ENCODE data around the gene LEUTX.
"Not testable (repeated sequence)": the region's sequence is repeated elsewhere in the genome, so short reads cannot be mapped to it uniquely, and the experiment has no call there.

The LEUTX gene

DNA sequence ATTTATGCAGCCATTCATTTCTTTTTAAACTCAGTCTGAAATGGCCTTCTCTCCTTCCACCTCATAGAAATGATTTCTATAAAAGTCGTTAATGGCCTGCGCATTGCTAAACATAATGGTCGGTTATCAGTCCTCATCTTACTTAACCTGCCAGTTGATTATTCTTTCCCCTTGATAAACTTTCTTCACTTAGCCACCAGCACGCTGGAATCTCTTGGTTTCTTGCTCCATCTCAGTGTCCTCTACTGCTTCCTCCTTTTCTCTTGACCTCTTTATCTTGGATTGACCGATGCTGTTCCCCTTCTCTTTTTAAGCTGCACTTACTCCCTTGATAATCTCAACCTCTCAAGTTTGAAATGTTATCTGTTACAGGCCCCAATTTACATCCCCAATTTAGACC lies 28.7 kb upstream of the LEUTX start:
- TF ChIP-seq, protein P1, sequence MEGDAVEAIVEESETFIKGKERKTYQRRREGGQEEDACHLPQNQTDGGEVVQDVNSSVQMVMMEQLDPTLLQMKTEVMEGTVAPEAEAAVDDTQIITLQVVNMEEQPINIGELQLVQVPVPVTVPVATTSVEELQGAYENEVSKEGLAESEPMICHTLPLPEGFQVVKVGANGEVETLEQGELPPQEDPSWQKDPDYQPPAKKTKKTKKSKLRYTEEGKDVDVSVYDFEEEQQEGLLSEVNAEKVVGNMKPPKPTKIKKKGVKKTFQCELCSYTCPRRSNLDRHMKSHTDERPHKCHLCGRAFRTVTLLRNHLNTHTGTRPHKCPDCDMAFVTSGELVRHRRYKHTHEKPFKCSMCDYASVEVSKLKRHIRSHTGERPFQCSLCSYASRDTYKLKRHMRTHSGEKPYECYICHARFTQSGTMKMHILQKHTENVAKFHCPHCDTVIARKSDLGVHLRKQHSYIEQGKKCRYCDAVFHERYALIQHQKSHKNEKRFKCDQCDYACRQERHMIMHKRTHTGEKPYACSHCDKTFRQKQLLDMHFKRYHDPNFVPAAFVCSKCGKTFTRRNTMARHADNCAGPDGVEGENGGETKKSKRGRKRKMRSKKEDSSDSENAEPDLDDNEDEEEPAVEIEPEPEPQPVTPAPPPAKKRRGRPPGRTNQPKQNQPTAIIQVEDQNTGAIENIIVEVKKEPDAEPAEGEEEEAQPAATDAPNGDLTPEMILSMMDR (IDR thresholded peaks at IDR 0.05; ENCODE audit: unreplicated experiment in 3 of 3) = no peak
- Mint-ChIP-seq H3K4me1 (no peaks in the 10 kb centered on the region), H3K27me3 (ENCODE audit: low read depth) (peaks cover 16% of the 10 kb centered on the region), H3K36me3 (ENCODE audit: low read depth) (no peaks in the 10 kb centered on the region), H3K27ac (no peak overlapping the region), H3K9me3 (no peaks in the 10 kb centered on the region), H3K4me3 (no peak overlapping the region)

DNA sequence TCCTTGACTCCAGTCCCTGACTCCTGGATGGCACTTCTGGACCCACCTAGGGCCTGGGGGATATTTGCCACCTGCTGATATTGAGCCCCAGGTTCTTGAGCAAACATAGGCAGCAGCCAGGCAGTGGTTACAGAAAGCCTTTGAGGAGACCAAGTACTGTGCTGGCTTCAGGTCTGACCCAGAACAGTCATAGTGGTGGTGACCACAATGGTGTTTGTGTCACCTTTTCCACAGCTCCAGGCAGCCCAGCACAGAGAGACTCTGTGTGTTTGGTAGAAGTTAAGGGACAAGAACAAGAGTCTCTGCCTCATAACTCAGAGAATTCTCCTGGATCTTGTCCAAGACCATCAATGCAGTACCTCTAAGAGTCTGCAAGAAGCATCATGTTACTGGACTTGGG lies 26.3 kb upstream of the LEUTX start:
- Mint-ChIP-seq H3K4me3 (no peak overlapping the region), H3K4me1 (no peaks in the 10 kb centered on the region), H3K9me3 (no peaks in the 10 kb centered on the region)

DNA sequence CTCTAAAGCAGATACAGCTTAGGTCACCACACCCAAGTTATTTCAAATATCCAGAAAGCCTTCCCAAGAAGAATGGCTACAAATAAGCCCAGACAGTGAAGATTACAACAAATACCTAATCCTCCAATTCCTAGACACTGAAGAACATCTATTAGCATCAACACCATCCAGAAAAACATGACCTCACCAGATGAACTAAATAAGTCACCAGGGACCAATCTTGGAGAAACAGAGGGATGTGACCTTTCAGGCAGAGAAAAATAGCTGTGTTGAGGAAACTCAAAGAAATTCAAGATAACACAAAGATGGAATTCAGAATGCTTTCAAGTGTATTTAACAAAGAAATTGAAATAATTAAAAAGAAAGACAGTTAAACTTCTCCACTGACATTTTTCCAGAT lies 25.9 kb upstream of the LEUTX start:
- no peak overlapping the region for H3K27ac Mint-ChIP-seq
- no peaks in the 10 kb centered on the region for H3K4me1 Mint-ChIP-seq
- H3K9me3 Mint-ChIP-seq = no peaks in the 10 kb centered on the region
- no peaks in the 10 kb centered on the region for H3K36me3 Mint-ChIP-seq (ENCODE audit: low read depth)
- H3K4me3 Mint-ChIP-seq = no peak overlapping the region
- H3K27me3 Mint-ChIP-seq (ENCODE audit: low read depth) = peaks cover 16% of the 10 kb centered on the region
- TF ChIP-seq, protein P1 (IDR thresholded peaks at IDR 0.05; ENCODE audit: unreplicated experiment in 3 of 3) = no peak

More for the DNA sequence above, 26.3 kb upstream of the LEUTX start:
- TF ChIP-seq, protein P1 (IDR thresholded peaks at IDR 0.05; ENCODE audit: unreplicated experiment in 3 of 3) = no peak
- Mint-ChIP-seq H3K27me3 (ENCODE audit: low read depth) (peaks cover 15% of the 10 kb centered on the region), H3K36me3 (ENCODE audit: low read depth) (no peaks in the 10 kb centered on the region), H3K27ac (no peak overlapping the region)

DNA sequence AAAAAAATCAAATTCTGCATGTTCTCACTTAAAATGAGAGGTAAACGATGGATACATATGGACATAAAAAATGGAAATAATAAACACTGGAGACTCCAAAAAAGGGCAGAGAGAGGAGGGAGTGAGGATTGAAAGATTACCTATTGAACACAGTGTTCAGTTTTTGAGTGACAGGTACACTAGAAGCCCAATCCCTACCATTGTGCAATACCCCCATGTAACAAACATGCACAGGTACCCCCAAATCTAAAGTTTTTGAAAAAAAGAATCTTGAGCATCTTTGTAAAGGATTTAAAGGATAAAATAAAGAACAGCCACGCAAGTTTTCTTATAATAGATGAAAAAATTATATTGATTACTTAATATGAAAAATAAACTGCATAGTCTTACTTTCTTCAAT lies 24.1 kb upstream of the LEUTX start:
- H3K27ac Mint-ChIP-seq = no peak overlapping the region
- peaks cover 24% of the 10 kb centered on the region for H3K27me3 Mint-ChIP-seq (ENCODE audit: low read depth)
- TF ChIP-seq, protein P1 (IDR thresholded peaks at IDR 0.05; ENCODE audit: unreplicated experiment in 3 of 3) = no peak
- no peaks in the 10 kb centered on the region for H3K9me3 Mint-ChIP-seq
- no peaks in the 10 kb centered on the region for H3K36me3 Mint-ChIP-seq (ENCODE audit: low read depth)
- no peaks in the 10 kb centered on the region for H3K4me1 Mint-ChIP-seq
- H3K4me3 Mint-ChIP-seq = no peak overlapping the region

DNA sequence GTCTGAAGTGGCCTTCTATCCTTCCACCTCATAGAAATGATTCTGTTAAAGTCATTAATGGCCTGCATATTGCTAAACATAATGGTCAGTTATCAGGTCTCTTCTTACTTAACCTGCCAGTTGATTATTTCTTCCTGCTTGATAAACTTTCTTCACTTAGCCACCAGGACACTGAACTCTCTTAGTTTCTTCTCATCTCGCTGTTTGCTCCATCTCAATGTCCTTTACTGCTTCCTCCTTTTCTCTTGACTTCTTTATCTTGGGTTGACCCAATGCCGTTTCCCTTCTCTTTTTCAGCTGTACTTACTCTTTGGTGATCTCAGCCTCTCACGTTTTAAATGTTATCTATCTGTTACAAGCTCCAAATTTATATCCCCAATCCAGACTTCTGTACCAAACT lies 23.7 kb upstream of the LEUTX start:
- H3K4me3 Mint-ChIP-seq = no peak overlapping the region
- no peaks in the 10 kb centered on the region for H3K9me3 Mint-ChIP-seq
- TF ChIP-seq, protein P1 (IDR thresholded peaks at IDR 0.05; ENCODE audit: unreplicated experiment in 3 of 3) = no peak
- no peaks in the 10 kb centered on the region for H3K4me1 Mint-ChIP-seq
- peaks cover 24% of the 10 kb centered on the region for H3K27me3 Mint-ChIP-seq (ENCODE audit: low read depth)
- H3K27ac Mint-ChIP-seq = no peak overlapping the region
- H3K36me3 Mint-ChIP-seq (ENCODE audit: low read depth) = no peaks in the 10 kb centered on the region

DNA sequence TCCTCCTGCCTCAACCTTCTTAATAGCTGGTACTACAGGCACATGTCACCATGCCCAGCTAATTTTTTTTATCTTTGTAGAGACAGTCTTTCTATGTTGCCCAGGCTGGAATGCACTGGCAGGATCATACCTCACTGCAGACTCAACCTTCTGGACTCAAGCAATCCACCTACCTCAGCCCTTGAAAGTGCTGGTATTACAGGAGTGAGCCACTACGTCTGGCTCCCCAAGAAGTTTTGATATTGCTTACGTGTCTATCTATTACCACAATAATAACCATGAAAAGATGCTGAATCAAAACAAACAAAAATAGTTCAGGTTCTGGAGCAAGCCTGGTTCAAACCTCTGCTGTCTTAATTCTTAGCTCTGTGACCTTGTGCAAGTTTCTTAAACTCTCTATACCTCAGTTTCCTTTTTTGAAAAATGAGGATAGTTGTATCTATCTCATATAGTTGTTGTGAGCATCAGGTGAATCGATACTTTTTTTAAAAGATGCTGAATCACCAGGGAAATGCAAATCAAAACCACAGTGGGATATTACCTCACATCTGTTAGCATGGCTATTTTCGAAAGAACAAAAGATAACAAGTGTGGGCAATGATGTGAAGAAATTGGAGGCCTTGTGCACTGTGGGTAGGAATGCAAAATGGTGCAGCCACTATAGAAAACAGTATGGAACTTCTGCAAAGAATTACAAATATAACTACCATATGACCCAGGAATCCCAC lies 19.0 kb upstream of the LEUTX start:
- H3K27me3 Mint-ChIP-seq (ENCODE audit: low read depth) = peaks cover 20% of the 10 kb centered on the region
- no peaks in the 10 kb centered on the region for H3K36me3 Mint-ChIP-seq (ENCODE audit: low read depth)
- no peaks in the 10 kb centered on the region for H3K4me1 Mint-ChIP-seq
- H3K27ac Mint-ChIP-seq = no peak overlapping the region
- no peaks in the 10 kb centered on the region for H3K9me3 Mint-ChIP-seq
- TF ChIP-seq, protein P1 (IDR thresholded peaks at IDR 0.05; ENCODE audit: unreplicated experiment in 3 of 3) = no peak
- H3K4me3 Mint-ChIP-seq = no peak overlapping the region

DNA sequence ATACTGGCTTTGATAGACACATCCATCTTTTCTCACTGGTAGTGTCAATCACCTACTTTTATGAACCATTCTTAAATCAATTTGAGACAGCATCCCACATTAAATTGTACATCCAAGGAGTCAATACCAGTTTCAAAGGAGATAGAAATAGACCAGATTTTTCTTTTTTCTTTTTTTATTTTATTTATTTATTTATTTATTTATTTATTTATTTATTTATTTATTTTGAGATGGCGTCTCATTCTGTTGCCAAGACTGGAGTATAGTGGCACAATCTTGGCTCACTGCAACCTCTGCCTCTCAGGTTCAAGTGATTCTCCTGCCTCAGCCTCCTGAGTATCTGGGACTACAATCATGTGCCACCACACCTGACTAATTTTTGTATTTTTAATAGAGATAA lies 16.8 kb upstream of the LEUTX start:
- peaks cover 13% of the 10 kb centered on the region for H3K27me3 Mint-ChIP-seq (ENCODE audit: low read depth)
- H3K36me3 Mint-ChIP-seq (ENCODE audit: low read depth); H3K4me3 Mint-ChIP-seq; H3K27ac Mint-ChIP-seq; H3K9me3 Mint-ChIP-seq; H3K4me1 Mint-ChIP-seq: not testable (repeated sequence)
